HepG2 (cell line): ENCODE results near the gene COL18A1. TPM values are rescaled to one million over a fixed set of nuclear protein-coding genes. Genes with fewer than 3 reads are reported as not detected.
A peak's percentile ranks its signal among the peaks of the same experiment; 100 is the strongest.

Experiments used
- ELF3 ChIP-seq: IDR thresholded peaks from 2 replicates; pipeline ENCODE4 v1.6.1; 2016; ENCODE audit warnings: missing genetic modification reagents, missing compliant biosample characterization
- HOXA9 ChIP-seq: sonication (generic); formaldehyde crosslinking; IDR thresholded peaks from 2 replicates; pipeline ENCODE4 v1.8.1; 2022; ENCODE audit warnings: missing genetic modification reagents, mild to moderate bottlenecking, moderate library complexity, borderline replicate concordance
- KAT8 ChIP-seq: IDR thresholded peaks from 2 replicates; pipeline ENCODE4 v1.6.1; 2016; ENCODE audit warnings: missing genetic modification reagents, missing compliant biosample characterization
- PLSCR1 ChIP-seq: sonication (generic); formaldehyde crosslinking; IDR thresholded peaks from 2 replicates; pipeline ENCODE4 v1.5.0; 2020; ENCODE audit warnings: missing genetic modification reagents, mild to moderate bottlenecking, borderline replicate concordance
- SRY ChIP-seq: sonication (generic); formaldehyde crosslinking; IDR thresholded peaks from 2 replicates; pipeline ENCODE4 v1.8.0; 2022; ENCODE audit warnings: mild to moderate bottlenecking, missing genetic modification reagents
- UBTF ChIP-seq: sonication (generic); formaldehyde crosslinking; IDR thresholded peaks from 2 replicates; pipeline ENCODE4 v1.4.0; 2020; ENCODE audit warnings: mild to moderate bottlenecking, missing genetic modification reagents
- ZFP91 ChIP-seq: sonication (generic); formaldehyde crosslinking; IDR thresholded peaks from 2 replicates; pipeline ENCODE4 v1.9.0; 2022; ENCODE audit warnings: missing genetic modification reagents, mild to moderate bottlenecking, borderline replicate concordance
- ZNF407 ChIP-seq: sonication (generic); formaldehyde crosslinking; IDR thresholded peaks from one replicate; pipeline ENCODE4 v1.5.1; 2020; ENCODE audit warnings: mild to moderate bottlenecking, missing genetic modification reagents; ENCODE audit errors: not compliant biosample characterization
- ZNF891 ChIP-seq: sonication (generic); formaldehyde crosslinking; IDR thresholded peaks from 2 replicates; pipeline ENCODE4 v1.5.0; 2020; ENCODE audit warnings: mild to moderate bottlenecking, missing genetic modification reagents
- polyA plus RNA-seq, 8 experiments: library from polyadenylated mRNA; depleted of rRNA in 3 of 8; stranded (reverse) in 7 of 8; unstranded in 1 of 8; fragments of >200 nt; fragmentation: Illumina TruSeq in 4 of 8; extraction: Trizol in 4 of 8; gene quantifications; 2 replicates each; pipeline versions ENCODE4 v1.2.1 to v1.2.3, GENCODE V29; 2011 to 2016; ENCODE audit warnings: low read depth in 4 of 8, missing spikeins in 1 of 8, mixed read lengths in 1 of 8; ENCODE audit not compliant: insufficient read depth in 1 of 8
- total RNA-seq, 5 experiments: library from RNA; depleted of rRNA; stranded (reverse); fragments of >200 nt; fragmentation: Illumina TruSeq; extraction: Trizol; gene quantifications; 2 replicates each; pipeline ENCODE4 v1.2.3, GENCODE V29; 2016; ENCODE audit warnings: low read depth in 1 of 5
- TF ChIP-seq, protein P1 (sequence below): sonication (generic); formaldehyde crosslinking; conservative IDR thresholded peaks from 2 replicates; pipeline ENCODE4 v1.4.0; 2020; ENCODE audit warnings: mild to moderate bottlenecking, missing genetic modification reagents, moderate library complexity

Gene COL18A1
- total and polyA plus RNA-seq, 2 of the 13 experiments (the other 11 are each of a cell fraction or from before 2014, with no cell fraction given) = 79.0 to 102 TPM

GRCh38 chr21:45460611-45461368 is 55.8 kb downstream of the COL18A1 start (continued):
- no peak for TF ChIP-seq ZNF407 (CRISPR knock-in tag)
- no peak for TF ChIP-seq SRY (CRISPR knock-in tag)
- TF ChIP-seq, protein P1, sequence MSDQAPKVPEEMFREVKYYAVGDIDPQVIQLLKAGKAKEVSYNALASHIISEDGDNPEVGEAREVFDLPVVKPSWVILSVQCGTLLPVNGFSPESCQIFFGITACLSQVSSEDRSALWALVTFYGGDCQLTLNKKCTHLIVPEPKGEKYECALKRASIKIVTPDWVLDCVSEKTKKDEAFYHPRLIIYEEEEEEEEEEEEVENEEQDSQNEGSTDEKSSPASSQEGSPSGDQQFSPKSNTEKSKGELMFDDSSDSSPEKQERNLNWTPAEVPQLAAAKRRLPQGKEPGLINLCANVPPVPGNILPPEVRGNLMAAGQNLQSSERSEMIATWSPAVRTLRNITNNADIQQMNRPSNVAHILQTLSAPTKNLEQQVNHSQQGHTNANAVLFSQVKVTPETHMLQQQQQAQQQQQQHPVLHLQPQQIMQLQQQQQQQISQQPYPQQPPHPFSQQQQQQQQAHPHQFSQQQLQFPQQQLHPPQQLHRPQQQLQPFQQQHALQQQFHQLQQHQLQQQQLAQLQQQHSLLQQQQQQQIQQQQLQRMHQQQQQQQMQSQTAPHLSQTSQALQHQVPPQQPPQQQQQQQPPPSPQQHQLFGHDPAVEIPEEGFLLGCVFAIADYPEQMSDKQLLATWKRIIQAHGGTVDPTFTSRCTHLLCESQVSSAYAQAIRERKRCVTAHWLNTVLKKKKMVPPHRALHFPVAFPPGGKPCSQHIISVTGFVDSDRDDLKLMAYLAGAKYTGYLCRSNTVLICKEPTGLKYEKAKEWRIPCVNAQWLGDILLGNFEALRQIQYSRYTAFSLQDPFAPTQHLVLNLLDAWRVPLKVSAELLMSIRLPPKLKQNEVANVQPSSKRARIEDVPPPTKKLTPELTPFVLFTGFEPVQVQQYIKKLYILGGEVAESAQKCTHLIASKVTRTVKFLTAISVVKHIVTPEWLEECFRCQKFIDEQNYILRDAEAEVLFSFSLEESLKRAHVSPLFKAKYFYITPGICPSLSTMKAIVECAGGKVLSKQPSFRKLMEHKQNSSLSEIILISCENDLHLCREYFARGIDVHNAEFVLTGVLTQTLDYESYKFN (CRISPR knock-in tag) = 0 out of 2 replicates have a peak, but pooled peaks have one; percentile 29
- TF ChIP-seq PLSCR1 (CRISPR knock-in tag) = no peak
- TF ChIP-seq HOXA9 (CRISPR knock-in tag) = no peak
- no peak for TF ChIP-seq UBTF (CRISPR knock-in tag)
- no peak for TF ChIP-seq KAT8 (CRISPR knock-in tag)
- 0 out of 2 replicates have a peak, but pooled peaks have one; percentile 22 for TF ChIP-seq ELF3 (CRISPR knock-in tag)
- TF ChIP-seq ZNF891 (CRISPR knock-in tag) = no peak
- TF ChIP-seq ZFP91 (CRISPR knock-in tag) = no peak
